GM23338 (cell line): Measurements from ENCODE around the gene TMEM244. TPM values are rescaled to one million over a fixed set of nuclear protein-coding genes. Genes with fewer than 3 reads are reported as not detected.

Source experiments
- ATAC-seq: fragments of 200-7000 bp; cut with Tn5 transposase; 3 replicates; pipeline ENCODE4 v1.9.1; 2020
- DNase-seq: peaks from one replicate; pipeline ENCODE4 v3.0.0-alpha.2; 2015; ENCODE audit warnings: low spot score
- H2AFZ ChIP-seq: fragments of 200-600 bp; sonication (generic); 2 replicates; pipeline ENCODE4 v1.8.0; 2016; ENCODE audit warnings: antibody characterized with exemption, mild to moderate bottlenecking, moderate library complexity
- H3F3A ChIP-seq: fragments of 200-600 bp; sonication (generic); replicated peaks from 2 replicates; pipeline ENCODE4 v1.8.0; 2017; ENCODE audit warnings: antibody characterized with exemption, mixed run types, low read depth
- H3K27ac ChIP-seq: fragments of 200-600 bp; sonication (generic); 2 replicates; pipeline ENCODE4 v1.6.1; 2016; ENCODE audit warnings: low read depth
- H3K27me3 ChIP-seq: fragments of 200-600 bp; sonication (generic); 2 replicates; pipeline ENCODE4 v1.8.0; 2016; ENCODE audit warnings: mild to moderate bottlenecking, mixed run types, moderate library complexity; ENCODE audit not compliant: insufficient read depth
- H3K36me3 ChIP-seq: fragments of 200-600 bp; sonication (generic); 2 replicates; pipeline ENCODE4 v1.8.0; 2016; ENCODE audit warnings: mild to moderate bottlenecking; ENCODE audit not compliant: insufficient read depth
- H3K4me1 ChIP-seq: fragments of 200-600 bp; sonication (generic); 2 replicates; pipeline ENCODE4 v1.8.0; 2016; ENCODE audit warnings: mild to moderate bottlenecking, moderate library complexity; ENCODE audit not compliant: insufficient read depth
- H3K4me2 ChIP-seq: fragments of 200-600 bp; sonication (generic); 2 replicates; pipeline ENCODE4 v1.7.1; 2017; ENCODE audit warnings: mixed run types
- H3K4me3 ChIP-seq: fragments of 200-600 bp; sonication (generic); 2 replicates; pipeline ENCODE4 v1.6.1; 2016; ENCODE audit warnings: mixed run types
- H3K79me2 ChIP-seq: fragments of 200-600 bp; sonication (generic); replicated peaks from 2 replicates; pipeline ENCODE4 v1.8.0; 2017; ENCODE audit warnings: mild to moderate bottlenecking; ENCODE audit not compliant: insufficient read depth
- H3K9me2 ChIP-seq: fragments of 200-600 bp; sonication (generic); 2 replicates; pipeline ENCODE4 v1.8.0; 2017; ENCODE audit not compliant: insufficient read depth
- H4K20me1 ChIP-seq: fragments of 200-600 bp; sonication (generic); replicated peaks from 2 replicates; pipeline ENCODE4 v1.8.0; 2017; ENCODE audit warnings: mild to moderate bottlenecking; ENCODE audit not compliant: insufficient read depth
- H3K27ac Mint-ChIP-seq: 2 replicates; pipeline ENCODE4 v1.8.0; 2020; ENCODE audit warnings: inconsistent platforms, mild to moderate bottlenecking, moderate library complexity, mixed read lengths
- H3K27me3 Mint-ChIP-seq: 3 replicates; pipeline ENCODE4 v1.8.0; 2022; ENCODE audit warnings: low read depth, mild to moderate bottlenecking, moderate library complexity, mixed read lengths, inconsistent platforms; ENCODE audit not compliant: insufficient read depth, poor library complexity
- H3K36me3 Mint-ChIP-seq: 3 replicates; pipeline ENCODE4 v1.8.0; 2021; ENCODE audit warnings: low read depth, mild to moderate bottlenecking, inconsistent platforms, moderate library complexity, mixed read lengths
- H3K4me1 Mint-ChIP-seq: 3 replicates; pipeline ENCODE4 v1.8.0; 2020; ENCODE audit warnings: mild to moderate bottlenecking, inconsistent platforms, mixed read lengths
- H3K4me3 Mint-ChIP-seq: 3 replicates; pipeline ENCODE4 v1.8.0; 2021; ENCODE audit warnings: moderate library complexity, mild to moderate bottlenecking, inconsistent platforms, mixed read lengths
- H3K9me3 Mint-ChIP-seq: 3 replicates; pipeline ENCODE4 v1.8.0; 2020; ENCODE audit warnings: moderate library complexity, mild to moderate bottlenecking, inconsistent platforms, mixed read lengths
- CREB1 ChIP-seq: fragments of 250-450 bp; sonication (Bioruptor Pico); IDR thresholded peaks from 2 replicates; pipeline ENCODE4 v1.5.0; 2020; ENCODE audit warnings: low read depth, mild to moderate bottlenecking, moderate library complexity
- CTCF ChIP-seq, 2 experiments: fragments of 200-600 bp in 1 of 2; sonication (generic) in 1 of 2; conservative IDR thresholded peaks; 2 replicates each; pipeline versions ENCODE4 v1.5.1 to v1.6.1; 2016 to 2017; ENCODE audit warnings: antibody characterized with exemption in 2 of 2, low read depth in 2 of 2, mild to moderate bottlenecking in 2 of 2, moderate library complexity in 1 of 2
- ETS1 ChIP-seq: IDR thresholded peaks from 2 replicates; pipeline ENCODE4 v1.6.1; 2016; ENCODE audit warnings: antibody characterized with exemption
- EZH2 ChIP-seq: fragments of 200-600 bp; sonication (generic); IDR thresholded peaks from one replicate; pipeline ENCODE4 v1.8.0; 2017; ENCODE audit warnings: antibody characterized with exemption, mild to moderate bottlenecking, low read depth; ENCODE audit not compliant: unreplicated experiment
- EZH2phosphoT487 ChIP-seq: fragments of 200-600 bp; sonication (generic); IDR thresholded peaks from one replicate; pipeline ENCODE4 v1.8.1; 2018; ENCODE audit warnings: antibody characterized with exemption; ENCODE audit not compliant: unreplicated experiment
- JUNB ChIP-seq: IDR thresholded peaks from one replicate; pipeline ENCODE4 v1.6.1; 2016; ENCODE audit warnings: antibody characterized with exemption; ENCODE audit not compliant: unreplicated experiment
- NANOG ChIP-seq: IDR thresholded peaks from 2 replicates; pipeline ENCODE4 v1.6.1; 2016; ENCODE audit warnings: antibody characterized with exemption, borderline replicate concordance
- POLR2AphosphoS5 ChIP-seq: IDR thresholded peaks from 2 replicates; pipeline ENCODE4 v1.6.1; 2016; ENCODE audit warnings: antibody characterized with exemption, low read depth
- REST ChIP-seq: IDR thresholded peaks from one replicate; pipeline ENCODE4 v1.6.1; 2018; ENCODE audit warnings: antibody characterized with exemption; ENCODE audit not compliant: unreplicated experiment
- STAT1 ChIP-seq: IDR thresholded peaks from one replicate; pipeline ENCODE4 v1.6.1; 2016; ENCODE audit warnings: antibody characterized with exemption; ENCODE audit not compliant: unreplicated experiment
- ZNF114 ChIP-seq: fragments of 250-450 bp; sonication (Bioruptor Pico); IDR thresholded peaks from 2 replicates; pipeline ENCODE4 v1.5.0; 2020; ENCODE audit warnings: mild to moderate bottlenecking, moderate library complexity
- ZNF331 ChIP-seq: fragments of 250-450 bp; sonication (Bioruptor Pico); IDR thresholded peaks from 2 replicates; pipeline ENCODE4 v1.5.0; 2020; ENCODE audit warnings: low read depth, mild to moderate bottlenecking, moderate library complexity
- ZNF462 ChIP-seq: fragments of 250-450 bp; sonication (Bioruptor Pico); IDR thresholded peaks from 2 replicates; pipeline ENCODE4 v1.5.0; 2020; ENCODE audit warnings: mild to moderate bottlenecking, moderate library complexity
- polyA plus RNA-seq: library from polyadenylated mRNA; unstranded; fragments of >200 nt; fragmentation: Nextera tagmentation; extraction: Ambion mirVana; gene quantifications from 2 replicates; pipeline ENCODE4 v1.2.1, GENCODE V29; 2016
- total RNA-seq: library from RNA; depleted of rRNA; stranded (reverse); fragments of >200 nt; shearing (Covaris generic); gene quantifications from 2 replicates; pipeline ENCODE4 v1.2.3, GENCODE V29; 2014

TMEM244 gene
- total and polyA plus RNA-seq, 2 experiments from 2014 or later: not detected

- H3K27me3 ChIP-seq: no peaks in the 10 kb centered on the region
- no peaks in the 10 kb centered on the region for H4K20me1 ChIP-seq
- no peak overlapping the region for H3K27ac ChIP-seq
- H3K4me3 ChIP-seq: no peak overlapping the region
- no peak overlapping the region for H2AFZ ChIP-seq
- ATAC-seq (no peak), DNase-seq (no peak)
- Mint-ChIP-seq H3K36me3 (no peaks in the 10 kb centered on the region), H3K9me3 (no peaks in the 10 kb centered on the region), H3K27ac (no peak overlapping the region), H3K4me3 (no peak overlapping the region), H3K27me3 (no peaks in the 10 kb centered on the region), H3K4me1 (peaks cover 4% of the 10 kb centered on the region; the same call in 1 of the 3 replicates)
- no peaks in the 10 kb centered on the region for H3F3A ChIP-seq
- H3K79me2 ChIP-seq: no peaks in the 10 kb centered on the region
- H3K36me3 ChIP-seq: no peaks in the 10 kb centered on the region
- TF ChIP-seq CREB1 (CRISPR knock-in tag) (no peak), NANOG (no peak), EZH2phosphoT487 (no peak), EZH2 (no peak), POLR2AphosphoS5 (no peak), CTCF (conservative IDR thresholded peaks at IDR 0.05; ENCODE audit: low read depth in 2 of 2) (no peak), STAT1 (no peak), ETS1 (no peak), JUNB (no peak), REST (no peak), ZNF462 (CRISPR knock-in tag) (no peak), ZNF114 (CRISPR knock-in tag) (no peak), ZNF331 (CRISPR knock-in tag) (no peak)
- H3K9me2 ChIP-seq: no peaks in the 10 kb centered on the region
- no peaks in the 10 kb centered on the region for H3K4me1 ChIP-seq
- no peak overlapping the region for H3K4me2 ChIP-seq
Observed at GRCh38 chr6:129789974-129790373, 71.1 kb downstream of the TMEM244 start.
